ENCODE measurements around the gene TTLL11. TPM values are rescaled to one million over a fixed set of nuclear protein-coding genes. Genes with fewer than 3 reads are reported as not detected.

TTLL11 gene
- total and polyA plus RNA-seq, 2 of the 8 experiments (the other 6 are each of a cell fraction or from before 2014, with no cell fraction given) = 0.56 to 0.80 TPM

DNA sequence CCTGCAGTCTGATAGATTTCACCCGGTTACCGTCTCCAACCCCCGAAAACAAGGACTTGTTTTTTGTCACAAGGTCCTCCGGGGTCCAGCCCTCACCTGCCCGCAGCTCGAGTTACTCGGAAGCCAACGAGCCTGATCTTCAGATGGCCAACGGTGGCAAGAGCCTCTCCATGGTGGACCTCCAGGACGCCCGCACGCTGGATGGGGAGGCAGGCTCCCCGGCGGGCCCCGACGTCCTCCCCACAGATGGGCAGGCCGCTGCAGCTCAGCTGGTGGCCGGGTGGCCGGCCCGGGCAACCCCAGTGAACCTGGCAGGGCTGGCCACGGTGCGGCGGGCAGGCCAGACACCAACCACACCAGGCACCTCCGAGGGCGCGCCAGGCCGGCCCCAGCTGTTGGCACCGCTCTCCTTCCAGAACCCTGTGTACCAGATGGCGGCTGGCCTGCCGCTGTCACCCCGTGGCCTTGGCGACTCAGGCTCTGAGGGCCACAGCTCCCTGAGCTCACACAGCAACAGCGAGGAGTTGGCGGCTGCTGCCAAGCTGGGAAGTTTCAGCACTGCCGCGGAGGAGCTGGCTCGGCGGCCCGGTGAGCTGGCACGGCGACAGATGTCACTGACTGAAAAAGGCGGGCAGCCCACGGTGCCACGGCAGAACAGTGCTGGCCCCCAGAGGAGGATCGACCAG is 320.4 kb downstream of the TTLL11 start:
- H3K79me2 ChIP-seq (ENCODE audit: control insufficient read depth in 1 of 2, insufficient read depth in 2 of 2, low read length in 2 of 2) = no peaks in the 10 kb centered on the region
- no peaks in the 10 kb centered on the region for H3K4me1 ChIP-seq (replicated peaks in 1 of 4; ENCODE audit: control insufficient read depth in 3 of 4, insufficient read depth in 4 of 4, low read length in 3 of 4)
- POLR2A ChIA-PET (ENCODE audit: partially characterized antibody) = no interaction called here
- H3K27me3 ChIP-seq (replicated peaks in 1 of 4; ENCODE audit: control insufficient read depth in 3 of 4, extremely low read depth in 1 of 4, insufficient read depth in 3 of 4, low read length in 3 of 4) = no peaks in the 10 kb centered on the region
- no peak overlapping the region for H4K91ac ChIP-seq (replicated peaks; ENCODE audit: insufficient read length, low read length)
- no peaks in the 10 kb centered on the region for H3K79me1 ChIP-seq (ENCODE audit: low read depth, low read length)
- H3K23me2 ChIP-seq (ENCODE audit: low read depth, low read length) = no peaks in the 10 kb centered on the region; the same call in 1 of the 2 replicates
- no peak overlapping the region for H3K14ac ChIP-seq (ENCODE audit: insufficient read length)
- H4K8ac ChIP-seq (ENCODE audit: extremely low read depth, insufficient read depth, low read length) = 0 out of 2 replicates have a peak overlapping the region, but pooled peaks have one; percentile 25
- FAIRE-seq = no peak
- CTCF ChIA-PET (ENCODE audit: partially characterized antibody) = interaction anchor here (1.3 kb wide), 2 partner anchors 38 to 85 kb away, joined by 4 to 5 read pairs; no protein-coding TSS in a partner anchor
- no peak overlapping the region for H2AFZ ChIP-seq (ENCODE audit: low read length)
- H3K36me3 ChIP-seq (ENCODE audit: control insufficient read depth in 2 of 4, insufficient read depth in 4 of 4, low read length in 3 of 4) = peaks cover 6 to 42% (median 21%) of the 10 kb centered on the region in 4 experiments; a peak in 7 of 8 replicates
- H2BK120ac ChIP-seq (replicated peaks; ENCODE audit: low read depth, low read length) = no peak overlapping the region
- H2BK15ac ChIP-seq (ENCODE audit: low read length) = no peak overlapping the region
- no peak overlapping the region for H2BK12ac ChIP-seq (ENCODE audit: low read depth, low read length)
- TF ChIP-seq NANOG (IDR thresholded peaks at IDR 0.05; ENCODE audit: insufficient read depth, low read depth, low read length, poor library complexity, severe bottlenecking) = no peak
- H4K20me1 ChIP-seq (replicated peaks in 1 of 2; ENCODE audit: control insufficient read depth in 1 of 2, insufficient read depth in 2 of 2, low read length in 2 of 2) = peaks cover 0 to 6% of the 10 kb centered on the region in 2 experiments
- H3K9me3 ChIP-seq (ENCODE audit: insufficient read depth in 2 of 2, low read depth in 1 of 2, low read length in 1 of 2) = no peaks in the 10 kb centered on the region
- H3K56ac ChIP-seq (replicated peaks; ENCODE audit: insufficient read length, low read depth, low read length) = no peak overlapping the region
- no peak overlapping the region for H3K4ac ChIP-seq (replicated peaks; ENCODE audit: insufficient read length, low read depth, low read length)
- H3K4me2 ChIP-seq (ENCODE audit: insufficient read depth in 1 of 2, low read depth in 2 of 2, low read length in 2 of 2) = no peak overlapping the region
- H2BK20ac ChIP-seq (ENCODE audit: low read length) = no peak overlapping the region
- H2BK5ac ChIP-seq (ENCODE audit: low read depth, low read length) = no peak overlapping the region
- H2AK5ac ChIP-seq (ENCODE audit: low read depth, low read length) = no peak overlapping the region
- no peak overlapping the region for H3K23ac ChIP-seq (ENCODE audit: insufficient read length)
- H3K4me3 ChIP-seq (ENCODE audit: extremely low read depth in 1 of 4, insufficient read depth in 2 of 4, low read depth in 3 of 4, low read length in 4 of 4) = no peak overlapping the region
- H4K5ac ChIP-seq (ENCODE audit: insufficient read length, low read depth, low read length) = no peak overlapping the region
- H3K9ac ChIP-seq (replicated peaks in 1 of 4; ENCODE audit: extremely low read depth in 1 of 4, low read depth in 3 of 4, low read length in 3 of 4) = no peak overlapping the region
- H3K27ac ChIP-seq (ENCODE audit: low read depth, low read length) = no peak overlapping the region
- WGBS, 2 experiments (ENCODE audit: extremely low coverage in 1 of 2, insufficient coverage in 1 of 2, insufficient read length in 1 of 2, insufficient replicate concordance in 2 of 2, low coverage in 1 of 2, low lambda C conversion rate in 2 of 2, missing lambda C conversion rate in 1 of 2) = 91% methylated on average over 42 of the region's 45 CpGs; no CpG with 5 or more reads in 1 of the 2 experiments
- H3K18ac ChIP-seq (ENCODE audit: extremely low read depth, low read length) = no peak overlapping the region
- no peak for DNase-seq (ENCODE audit: low read depth in 1 of 2, low spot score in 2 of 2)

Small RNA genes within 50 kb of the gene (microRNA-seq; reads per million reads assigned to microRNA genes)
- gene MIR4478 (ENCODE audit: borderline microRNAs expressed in 2 of 2, borderline number of aligned reads in 2 of 2, borderline replicate concordance in 1 of 2) = 0 reads per million in 2 experiments

Small RNA genes within 50 kb of the gene (small RNA-seq; reads per million reads assigned to genes)
- not detected for gene MIR4478 (ENCODE audit: insufficient read depth)

Other genes with a start within 250 kb of the TTLL11 start
- gene NDUFA8, start 66.5 kb upstream of the TTLL11 start, total RNA-seq (2021; fragmentation: NEBNext Ultra II Directional; extraction: Animal tissue kit (Norgen Biotek cat#: 25700)) = 59.8 and 61.0 TPM in 2 replicates
- 56.6 and 73.8 TPM in 2 replicates for gene NDUFA8, start 66.5 kb upstream of the TTLL11 start, polyA plus RNA-seq (2011; rRNA removed)
- gene MORN5, start 66.6 kb upstream of the TTLL11 start, total RNA-seq (2021; fragmentation: NEBNext Ultra II Directional; extraction: Animal tissue kit (Norgen Biotek cat#: 25700)) = not detected in 2 replicates
- not detected in 2 replicates for gene MORN5, start 66.6 kb upstream of the TTLL11 start, polyA plus RNA-seq (2011; rRNA removed)
- gene LHX6, start 135.6 kb upstream of the TTLL11 start, total RNA-seq (2021; fragmentation: NEBNext Ultra II Directional; extraction: Animal tissue kit (Norgen Biotek cat#: 25700)) = 1.2 and 1.9 TPM in 2 replicates
- 0.92 and 1.0 TPM in 2 replicates for gene LHX6, start 135.6 kb upstream of the TTLL11 start, polyA plus RNA-seq (2011; rRNA removed)
- 14.3 and 15.0 TPM in 2 replicates for gene RBM18, start 171.5 kb upstream of the TTLL11 start, total RNA-seq (2021; fragmentation: NEBNext Ultra II Directional; extraction: Animal tissue kit (Norgen Biotek cat#: 25700))
- 2.4 and 5.9 TPM in 2 replicates for gene RBM18, start 171.5 kb upstream of the TTLL11 start, polyA plus RNA-seq (2011; rRNA removed)
- gene MRRF, start 171.6 kb upstream of the TTLL11 start, total RNA-seq (2021; fragmentation: NEBNext Ultra II Directional; extraction: Animal tissue kit (Norgen Biotek cat#: 25700)) = 42.2 and 47.8 TPM in 2 replicates
- gene MRRF, start 171.6 kb upstream of the TTLL11 start, polyA plus RNA-seq (2011; rRNA removed) = 16.7 and 29.4 TPM in 2 replicates

Data from H1 (cell line).